ENCODE results near the gene NDST4.

Gene NDST4

DNA sequence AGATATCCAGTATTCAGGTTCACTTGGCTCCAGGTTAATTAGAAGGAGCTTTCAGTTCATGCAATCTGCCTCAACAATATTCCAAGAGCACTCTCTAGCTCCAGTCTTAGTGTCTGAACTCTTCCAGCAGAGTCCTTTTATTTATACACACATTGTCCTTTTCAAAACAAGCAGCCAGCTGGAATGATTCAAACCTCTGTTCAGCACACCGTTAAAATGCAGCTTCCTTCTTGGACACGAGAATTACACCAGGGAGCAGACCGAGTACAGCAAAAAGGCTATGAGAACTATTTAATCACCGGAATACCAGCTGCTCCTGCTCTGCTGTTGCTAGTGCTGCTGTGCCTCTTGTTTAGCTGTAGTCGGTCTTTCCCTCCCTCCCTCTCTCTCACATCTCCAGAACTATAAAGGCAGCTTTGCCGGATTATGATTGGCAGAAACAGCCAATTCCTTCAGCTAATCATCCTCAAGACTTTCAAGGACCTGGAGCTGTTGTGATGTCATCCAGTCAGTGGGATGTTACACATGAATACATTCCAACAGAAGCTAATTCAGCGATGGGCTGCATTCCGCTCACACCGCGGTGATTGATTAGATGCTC lies at the start of gene NDST4:
Gene NDST4, minus strand, starts transcription at position 115 of the 601 bp plus-strand sequence. CDS start 36,584 bp downstream, outside the sequence.
- DNase-seq (ENCODE audit: low read depth) = no peak

DNA sequence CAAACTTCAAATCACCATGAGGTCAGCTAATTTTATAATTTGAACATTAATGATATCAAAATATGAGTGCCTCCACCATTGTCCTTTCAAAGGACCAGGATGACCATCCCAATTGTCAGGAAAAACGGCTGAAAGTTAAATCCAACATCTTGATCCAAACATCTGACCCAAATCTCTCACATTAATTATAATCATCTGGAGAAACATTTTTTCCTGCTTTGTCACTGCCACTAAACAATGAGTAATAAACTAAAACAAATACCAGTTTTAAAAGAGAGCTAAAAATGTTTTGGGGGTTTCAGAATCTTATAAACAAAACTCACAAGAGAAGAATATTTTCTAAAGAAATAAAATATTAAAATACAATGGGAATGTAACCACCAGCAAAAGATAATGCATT lies 45.7 kb upstream of the NDST4 start:
- no peak for DNase-seq (ENCODE audit: low read depth)

DNA sequence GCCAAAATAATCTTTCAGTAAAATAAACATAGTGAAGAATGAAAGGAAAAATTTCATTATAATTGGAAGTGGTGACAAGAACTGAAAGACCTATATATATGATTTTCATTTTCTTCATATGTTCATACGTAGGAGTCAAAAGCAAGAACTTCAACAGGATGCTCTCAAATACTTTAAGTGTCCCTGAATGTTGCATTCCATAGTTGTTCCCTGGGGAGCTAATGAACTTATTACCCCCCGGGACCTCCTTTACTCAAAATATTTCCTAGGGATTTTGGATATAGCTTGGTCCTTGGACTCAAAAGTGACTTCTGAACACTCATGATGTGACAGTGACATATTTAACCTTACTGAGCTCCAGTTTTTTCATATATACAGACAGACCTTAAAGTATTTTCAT lies 44.9 kb upstream of the NDST4 start:
- no peak for DNase-seq (ENCODE audit: low read depth)

DNA sequence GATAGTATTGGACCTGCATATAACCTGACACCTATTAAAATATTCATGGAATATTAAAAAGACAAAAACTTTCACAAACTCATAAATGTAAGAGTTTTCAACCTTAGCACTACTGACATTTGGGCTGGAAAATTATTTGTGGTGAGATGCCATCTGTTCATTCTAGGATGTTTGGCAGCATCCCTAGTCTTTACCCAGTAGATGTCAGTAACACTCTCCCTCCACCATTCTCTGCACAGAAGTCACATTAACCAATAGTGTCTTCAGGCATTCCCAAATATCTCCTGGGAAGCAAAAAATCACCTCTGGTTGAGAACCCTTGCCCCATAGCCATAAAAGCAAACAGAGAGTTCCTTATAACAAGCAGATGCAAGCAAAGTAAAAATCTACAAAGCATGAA lies 41.4 kb upstream of the NDST4 start:
- no peak for DNase-seq (ENCODE audit: low read depth)

DNA sequence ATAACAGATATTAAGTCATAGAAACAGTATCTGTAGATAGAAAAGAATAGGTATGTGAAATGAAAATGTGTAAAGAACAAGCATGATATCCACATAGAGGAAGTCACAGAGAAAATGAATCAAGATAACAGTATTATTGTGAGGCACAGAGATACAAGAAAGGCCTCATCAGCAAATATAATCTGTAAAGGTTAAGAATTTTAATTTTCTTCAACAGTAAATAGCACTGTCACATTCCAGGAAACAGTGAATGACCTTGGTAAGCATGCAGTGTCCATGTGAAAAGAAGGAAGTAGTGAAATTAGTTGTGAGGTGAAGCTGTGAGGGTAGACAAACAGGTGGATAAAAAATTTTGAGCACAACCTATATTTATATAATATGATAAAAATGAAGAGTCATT lies 39.5 kb upstream of the NDST4 start:
- DNase-seq (ENCODE audit: low read depth) = no peak

DNA sequence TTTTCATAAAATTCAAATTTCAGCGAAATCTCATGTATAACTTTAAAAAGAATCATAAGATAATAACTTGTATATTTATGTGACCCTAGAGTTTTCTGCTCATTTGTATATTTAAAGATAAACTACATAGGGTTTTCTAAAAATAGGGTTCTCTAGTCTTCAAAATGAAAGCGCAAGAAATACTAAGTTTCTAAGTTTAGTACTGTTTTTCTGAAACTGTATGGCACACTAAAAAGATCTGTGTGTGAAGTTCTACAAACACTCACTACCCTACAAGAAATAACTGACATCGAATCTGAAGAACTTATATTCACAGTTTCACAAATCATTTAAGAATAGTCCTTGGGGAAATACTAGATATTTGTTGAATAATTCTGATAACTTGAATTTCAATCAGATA lies 38.7 kb upstream of the NDST4 start:
- no peak for DNase-seq (ENCODE audit: low read depth)

DNA sequence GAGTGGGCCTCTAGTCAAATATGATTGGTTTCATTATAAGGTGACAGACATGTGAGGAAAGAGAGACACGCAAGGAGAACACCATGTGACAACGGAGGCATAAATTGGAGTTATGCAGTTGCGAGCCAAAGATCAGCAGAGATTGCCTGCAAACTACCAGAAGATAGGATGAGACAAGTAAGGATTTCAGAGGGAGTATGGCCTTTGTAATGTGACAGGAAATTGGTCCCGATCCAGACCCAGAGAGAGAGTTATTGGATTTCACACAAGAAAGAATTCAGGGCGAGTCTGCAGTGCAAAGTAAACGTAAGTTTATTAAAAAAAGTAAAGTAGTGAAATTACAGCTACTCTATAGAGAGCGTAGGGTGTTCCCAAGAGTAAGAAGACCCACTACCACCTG lies 35.7 kb upstream of the NDST4 start:
- no peak for DNase-seq (ENCODE audit: low read depth)

DNA sequence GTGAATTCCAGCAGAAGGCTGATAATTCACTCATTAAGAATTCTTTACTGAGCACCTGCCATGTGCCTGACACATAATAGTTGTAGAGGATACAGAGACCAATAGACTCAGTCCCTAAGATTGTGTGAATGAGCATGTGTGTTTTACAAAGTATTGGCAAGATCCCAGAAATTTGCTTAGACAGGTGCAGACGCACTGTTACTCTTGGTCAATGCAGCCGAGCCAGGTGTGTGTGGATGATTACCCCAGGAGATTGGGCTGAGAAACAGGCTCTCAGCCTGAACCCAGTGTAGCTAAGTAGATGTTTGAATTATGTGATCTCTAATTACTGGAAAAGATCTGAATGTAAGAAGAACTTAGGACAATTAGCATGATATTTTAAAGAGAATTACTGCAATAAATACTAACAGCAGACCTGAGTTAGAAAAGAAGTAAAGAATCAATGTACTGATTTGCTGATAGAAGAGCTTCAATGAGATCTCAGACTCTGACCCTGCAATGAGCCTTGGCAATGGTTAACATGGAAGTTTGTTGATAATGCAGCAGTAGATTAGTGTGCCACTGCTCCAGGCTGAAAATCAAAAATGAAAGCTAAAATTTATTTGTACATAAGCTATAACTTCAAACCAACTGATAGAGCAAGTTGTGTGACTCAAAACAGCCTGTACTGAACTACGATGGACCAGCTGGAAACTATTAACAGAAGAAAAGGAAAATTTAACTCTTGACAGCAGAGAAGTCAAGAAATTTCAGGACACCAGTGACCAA lies 32.2 kb upstream of the NDST4 start:
- DNase-seq (ENCODE audit: low read depth) = no peak

DNA sequence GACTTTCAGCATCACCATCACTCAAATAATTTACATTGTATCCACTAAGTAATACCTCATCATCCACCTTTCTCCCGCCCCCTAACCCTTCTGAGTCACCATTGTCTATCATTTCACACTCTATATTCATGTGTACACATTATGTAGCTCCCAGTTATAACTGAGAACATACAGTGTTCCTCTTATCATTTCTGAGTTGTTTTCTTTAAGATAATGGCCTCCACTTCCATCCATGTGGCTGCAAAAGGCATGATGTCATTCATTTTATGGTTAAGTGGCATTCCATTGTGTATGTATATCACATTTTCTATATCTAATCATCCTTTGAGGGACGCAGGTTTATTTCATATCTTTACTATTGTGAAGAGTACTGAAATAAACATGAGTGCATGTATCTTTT lies 14.6 kb upstream of the NDST4 start:
- DNase-seq (ENCODE audit: low read depth) = no peak

DNA sequence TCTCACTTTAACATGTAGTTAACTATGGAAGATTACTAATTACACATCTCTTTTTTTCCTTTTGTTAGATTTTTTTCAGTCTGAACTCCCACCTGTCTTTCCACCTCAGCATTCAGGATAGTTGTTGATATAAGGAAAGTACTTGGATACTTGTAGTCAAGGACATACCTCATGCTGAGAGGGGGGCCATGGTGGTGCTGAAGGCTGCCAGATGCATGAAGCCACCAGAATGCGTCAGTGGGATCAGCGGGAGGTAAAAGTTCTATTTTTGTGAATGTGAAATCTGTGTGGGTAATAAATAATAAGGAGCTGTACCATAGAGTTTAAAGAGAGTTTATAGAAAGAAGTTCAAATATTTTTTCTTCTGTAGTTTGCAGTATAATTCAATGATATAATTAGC lies 13.1 kb upstream of the NDST4 start:
- DNase-seq (ENCODE audit: low read depth) = no peak

DNA sequence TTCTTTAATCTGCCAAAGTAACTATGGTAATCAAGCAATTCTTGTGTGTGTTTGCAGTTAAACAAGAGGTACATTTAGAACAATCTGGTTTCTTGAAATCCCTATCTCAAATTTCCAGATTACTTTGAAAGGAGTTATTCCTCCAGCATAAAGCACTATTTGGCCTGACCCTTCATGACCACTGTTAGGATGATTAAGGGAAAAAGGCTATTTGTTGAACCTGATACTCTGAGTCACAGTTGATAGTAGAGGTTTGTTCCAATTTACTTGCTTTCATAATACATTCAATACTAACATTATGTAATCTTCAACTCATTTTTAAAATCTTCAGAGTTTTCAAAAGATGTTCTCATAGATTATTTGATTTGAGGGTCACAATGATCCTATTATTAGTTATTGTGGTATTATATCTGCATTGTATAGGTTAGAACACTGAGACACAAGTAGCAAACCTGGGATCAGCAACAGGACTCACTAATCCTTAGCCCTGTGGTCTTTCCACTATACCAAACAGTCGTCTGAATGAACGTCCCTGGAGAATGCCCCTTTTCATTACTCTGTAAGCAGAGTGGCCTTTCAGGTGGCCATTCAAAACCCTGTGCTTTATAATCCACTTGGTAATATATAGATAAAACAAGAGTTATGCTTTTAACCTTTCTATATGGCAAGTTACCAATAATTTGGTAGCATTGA lies 8.1 kb upstream of the NDST4 start:
- no peak for DNase-seq (ENCODE audit: low read depth)

DNA sequence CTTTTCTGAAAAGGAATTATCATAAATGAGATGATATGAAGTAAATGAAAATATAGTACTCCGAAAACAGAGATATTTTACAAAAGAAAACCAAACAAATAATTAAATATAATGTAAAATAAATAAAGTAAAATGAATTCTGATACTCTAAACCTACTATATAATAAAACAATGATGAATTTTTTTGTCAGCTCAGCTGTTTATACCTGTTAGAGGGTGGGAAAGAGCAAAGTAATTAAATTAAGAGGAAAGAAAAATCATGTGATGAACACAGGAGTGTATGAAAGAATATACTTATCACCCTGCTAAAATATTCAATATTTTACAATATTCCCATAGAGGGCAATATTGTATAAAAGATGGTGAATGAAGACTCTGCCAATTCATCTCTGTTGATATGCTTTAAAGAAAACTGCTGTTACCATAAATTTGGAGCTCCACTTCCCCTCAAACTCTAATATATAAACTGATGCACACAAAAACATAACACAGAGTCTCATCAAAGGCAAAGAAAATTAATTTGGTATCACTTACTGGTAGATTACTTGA lies 6.5 kb upstream of the NDST4 start:
- DNase-seq (ENCODE audit: low read depth) = no peak

DNA sequence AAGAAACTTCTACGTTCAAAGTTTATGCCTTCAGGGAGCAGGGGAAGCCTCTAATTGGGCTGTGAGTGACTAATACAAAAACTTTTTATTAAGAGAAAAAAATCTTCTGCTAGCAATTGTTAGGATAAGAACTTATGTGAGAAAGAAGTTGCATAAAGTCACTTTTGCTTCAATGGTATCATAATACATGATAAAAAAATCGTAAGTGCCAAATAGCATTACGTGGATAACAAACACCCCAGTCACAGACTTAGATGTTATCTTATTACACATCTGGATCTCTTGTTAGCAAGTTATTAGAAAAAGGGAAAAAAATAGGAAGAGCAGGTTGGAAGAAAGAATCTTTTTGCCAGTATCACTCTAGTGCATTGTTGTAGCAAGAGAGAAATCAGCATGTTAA lies 4.2 kb upstream of the NDST4 start:
- no peak for DNase-seq (ENCODE audit: low read depth)

DNA sequence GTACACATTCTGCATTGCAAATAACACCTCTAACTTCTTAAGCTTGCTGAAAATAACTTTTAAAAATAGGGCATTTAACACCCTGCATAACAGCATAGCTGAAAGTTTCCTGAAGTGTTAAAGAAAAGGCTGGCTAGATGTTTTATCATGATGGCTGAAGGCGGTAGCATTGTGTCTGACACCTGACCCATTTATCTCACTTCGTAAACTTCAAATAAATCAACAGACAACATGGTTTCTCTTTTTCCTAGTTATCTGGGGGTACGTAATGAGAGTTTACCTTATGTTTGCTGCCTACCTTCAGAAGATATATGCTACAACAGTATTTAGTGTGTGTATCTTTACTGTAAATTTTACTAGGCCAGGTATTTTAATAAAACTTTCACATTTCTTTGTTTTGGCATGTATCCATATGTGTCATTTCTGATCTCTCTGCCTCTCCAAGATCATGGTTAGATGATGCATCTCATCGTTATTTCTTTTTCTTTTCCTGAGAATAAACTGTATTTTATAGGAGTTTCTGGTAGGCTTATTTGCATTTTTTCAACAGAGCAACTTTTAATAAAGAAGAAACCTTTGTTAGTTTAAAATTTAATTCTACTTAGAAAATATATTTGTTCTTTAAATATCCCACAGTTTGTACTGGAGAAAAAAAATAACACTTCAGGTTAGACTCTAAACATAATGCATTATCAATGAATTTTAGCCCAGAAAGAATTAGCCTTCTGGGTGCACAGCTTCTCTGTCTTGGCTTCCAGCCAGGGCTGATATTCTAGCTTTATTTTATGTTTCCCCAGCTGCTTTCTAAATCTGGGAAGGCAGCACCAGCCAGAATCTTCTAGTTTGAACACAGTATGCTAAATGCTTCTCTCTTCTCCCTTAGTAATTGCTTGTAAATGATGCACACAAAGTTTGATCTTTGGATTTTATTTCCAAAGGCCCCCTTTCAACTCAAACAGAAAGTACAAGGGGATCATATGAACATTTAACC lies 2.9 kb downstream of the NDST4 start:
- no peak for DNase-seq (ENCODE audit: low read depth)

DNA sequence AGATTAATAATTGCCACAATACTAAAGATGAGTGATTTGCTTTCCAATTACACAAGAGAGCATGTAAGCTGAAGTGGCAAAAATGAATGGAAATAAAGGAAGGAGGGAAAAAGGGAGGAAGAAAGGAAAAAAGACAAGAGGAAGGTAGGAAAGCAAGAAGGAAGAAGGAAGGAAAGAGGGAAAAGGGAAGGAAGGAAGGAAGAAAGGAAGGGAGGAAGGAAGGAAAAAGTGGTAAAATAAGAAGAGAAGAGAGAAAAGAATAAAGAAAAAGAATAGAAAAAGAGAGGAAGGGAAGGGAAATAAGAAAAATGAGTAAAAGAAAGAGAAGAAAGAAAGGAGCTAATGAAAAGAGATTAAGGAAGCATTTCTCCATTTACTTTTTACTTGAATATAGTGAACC lies 4.6 kb downstream of the NDST4 start:
- DNase-seq (ENCODE audit: low read depth) = no peak

DNA sequence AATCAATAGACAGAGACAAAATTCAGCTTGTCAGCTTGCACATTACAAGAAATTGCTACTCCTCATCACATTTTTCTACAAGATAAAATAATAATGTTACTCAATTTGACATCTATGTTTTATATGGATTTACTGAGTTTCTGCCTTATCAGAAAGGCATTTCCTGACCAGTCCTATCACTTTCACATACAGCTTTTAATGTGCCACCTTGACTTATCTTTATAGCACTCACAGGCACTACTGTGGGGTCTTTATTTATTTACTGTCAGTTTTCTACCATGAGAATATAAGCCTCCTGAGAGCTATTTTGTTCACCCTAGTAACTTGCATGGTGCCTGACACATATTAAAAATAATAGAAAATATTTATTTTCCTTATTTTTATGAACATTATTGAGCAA lies 6.0 kb downstream of the NDST4 start:
- no peak for DNase-seq (ENCODE audit: low read depth)

DNA sequence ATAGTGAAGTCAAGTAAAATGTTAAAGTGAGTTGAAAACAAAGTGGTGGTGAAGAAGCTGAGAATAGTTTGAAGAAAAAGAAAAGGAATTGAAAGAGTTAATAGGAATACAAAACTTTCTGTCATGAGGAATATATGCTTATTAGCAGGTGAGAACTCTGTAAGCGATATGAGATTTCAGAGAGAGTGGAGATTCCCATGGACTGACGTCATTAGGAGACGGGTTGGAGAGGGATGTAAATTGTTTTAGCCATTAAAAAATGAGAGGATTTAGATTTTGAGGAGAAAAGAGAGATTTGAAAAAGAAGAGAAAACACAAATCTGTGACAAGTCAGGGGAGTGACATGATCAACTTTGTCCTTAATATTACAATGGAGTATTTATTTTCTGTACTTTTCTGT lies 11.7 kb downstream of the NDST4 start:
- no peak for DNase-seq (ENCODE audit: low read depth)

DNA sequence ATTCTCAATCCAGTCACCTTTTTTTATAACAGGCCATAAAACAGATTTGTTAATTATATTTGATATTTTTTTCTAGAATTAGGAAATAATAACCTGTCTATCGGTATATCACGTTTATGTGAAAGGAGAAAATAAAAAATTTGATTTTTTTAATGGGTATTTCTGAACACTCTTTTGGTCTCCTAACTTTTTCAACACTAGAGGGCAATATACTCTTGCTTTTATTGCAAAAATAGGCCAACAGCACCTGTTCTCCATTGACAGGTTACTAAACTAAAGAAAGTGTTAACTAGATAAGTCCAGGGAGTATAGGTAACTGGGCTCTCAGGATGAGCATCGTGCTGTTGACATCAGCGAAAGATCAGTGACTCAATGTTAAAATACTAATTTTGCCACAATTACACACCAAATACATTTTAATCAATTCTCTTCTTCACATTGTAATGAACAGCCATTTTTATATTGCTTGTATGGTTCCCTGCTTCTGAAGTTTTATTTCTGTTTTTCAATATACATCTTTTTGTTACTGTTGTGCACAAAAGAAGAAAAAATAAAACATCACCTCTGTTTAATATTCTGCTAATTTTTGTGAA lies 22.8 kb downstream of the NDST4 start:
- DNase-seq (ENCODE audit: low read depth) = no peak

DNA sequence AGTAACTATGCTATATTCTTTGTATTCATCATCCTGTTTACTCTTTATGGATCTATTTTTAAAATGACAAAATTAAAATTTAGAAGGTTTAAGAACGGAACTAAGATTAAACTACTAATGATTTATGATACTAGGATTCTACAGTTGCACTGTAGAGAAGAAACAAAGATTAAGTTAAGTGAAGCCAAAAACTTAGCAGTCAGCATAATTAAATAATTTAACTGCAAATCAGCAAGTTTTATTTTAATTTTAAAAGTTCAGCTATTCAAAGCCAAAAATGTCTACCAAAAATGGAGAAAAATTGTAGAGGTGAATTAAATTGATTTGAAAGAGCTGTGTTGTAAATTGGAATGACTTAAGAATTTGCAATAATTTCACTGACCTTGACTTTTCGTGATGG lies 30.8 kb downstream of the NDST4 start:
- no peak for DNase-seq (ENCODE audit: low read depth)

DNA sequence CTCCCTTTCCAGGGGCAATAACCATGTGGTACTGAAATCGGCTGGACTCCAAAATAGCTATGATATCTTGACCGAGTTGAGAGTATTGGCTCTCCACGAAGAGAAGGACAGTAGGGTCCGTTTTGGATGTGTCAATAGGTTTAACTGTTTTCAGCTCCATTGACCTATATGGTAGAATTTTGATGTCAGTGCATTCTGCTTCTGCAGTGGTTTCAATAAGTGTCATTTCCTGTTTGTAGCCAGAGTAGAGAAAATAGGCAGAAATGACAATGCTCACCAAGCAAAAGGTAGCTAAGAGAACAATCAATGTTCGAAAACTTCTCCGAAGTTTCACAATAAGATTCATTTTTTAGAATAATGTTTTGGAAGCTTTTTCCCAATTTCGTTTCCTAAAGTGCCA lies 36.7 kb downstream of the NDST4 start:
- no peak for DNase-seq (ENCODE audit: low read depth)

DNA sequence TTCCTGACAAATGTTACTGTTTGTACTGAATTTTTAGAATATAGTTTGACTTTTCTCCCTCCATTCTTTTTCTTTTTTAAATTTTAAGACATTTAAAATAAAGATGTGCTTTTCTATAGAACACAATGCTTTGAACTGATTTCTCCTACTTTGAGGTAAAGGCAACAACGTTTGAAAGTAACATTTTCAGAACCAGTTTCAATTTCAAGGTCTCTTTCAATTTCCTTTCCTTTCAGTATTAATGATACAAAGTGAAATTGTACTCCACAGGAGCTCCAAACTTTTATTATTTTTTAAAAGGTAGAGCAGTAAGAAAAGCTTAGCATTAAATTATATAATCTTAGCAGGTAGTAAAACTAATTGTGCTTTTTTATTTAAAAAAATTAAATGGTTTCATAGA lies 54.9 kb downstream of the NDST4 start:
- DNase-seq (ENCODE audit: low read depth) = no peak

DNA sequence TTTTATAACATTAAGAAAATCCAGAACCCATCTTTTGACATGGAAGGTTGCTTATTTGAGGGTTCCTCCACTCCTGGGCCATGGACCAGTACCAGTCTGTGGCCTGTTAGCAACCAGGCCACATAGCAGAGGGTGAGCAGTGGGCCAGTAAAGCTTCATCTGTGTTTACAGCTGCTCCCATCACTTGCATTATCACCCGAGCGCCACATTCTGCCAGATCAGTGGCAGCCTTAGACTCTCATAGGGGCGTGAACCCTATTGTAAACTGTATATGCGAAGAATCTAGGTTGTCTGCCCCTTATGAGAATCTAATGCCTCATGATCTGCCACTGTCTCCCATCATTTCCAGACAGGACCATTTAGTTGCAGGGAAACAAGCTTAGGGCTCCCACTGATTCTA lies 58.6 kb downstream of the NDST4 start:
- DNase-seq (ENCODE audit: low read depth) = no peak

All from stimulated activated CD4-positive, alpha-beta T cell treated with anti-CD3 and anti-CD28 coated beads, Interleukin-2, amount 100 ng/mL, for 4 hours (primary cell).